Fibroblast of the aortic adventitia (primary cell): ENCODE results near the gene SETD9. TPM values are rescaled to one million over a fixed set of nuclear protein-coding genes. Genes with fewer than 3 reads are reported as not detected.

ENCODE experiments used
- DNase-seq: peaks from one replicate; pipeline ENCODE4 v3.0.0-alpha.2; 2010; ENCODE audit warnings: low read depth
- H3K4me3 ChIP-seq: 2 replicates; pipeline ENCODE4 v1.5.1; 2011; ENCODE audit warnings: low read depth, mild to moderate bottlenecking, control low read depth, low read length, moderate library complexity
- CTCF ChIP-seq: IDR thresholded peaks from 2 replicates; pipeline ENCODE4 v1.5.1; 2011; ENCODE audit warnings: mild to moderate bottlenecking, low read length, control low read depth, inconsistent platforms; ENCODE audit not compliant: insufficient read depth
- total RNA-seq: library from RNA; depleted of rRNA; stranded (reverse); fragments of >200 nt; gene quantifications from 2 replicates; pipeline ENCODE4 v1.2.3, GENCODE V29; 2012; ENCODE audit warnings: low replicate concordance

SETD9 gene
- total RNA-seq, 1 donor: 10.6 TPM

DNA sequence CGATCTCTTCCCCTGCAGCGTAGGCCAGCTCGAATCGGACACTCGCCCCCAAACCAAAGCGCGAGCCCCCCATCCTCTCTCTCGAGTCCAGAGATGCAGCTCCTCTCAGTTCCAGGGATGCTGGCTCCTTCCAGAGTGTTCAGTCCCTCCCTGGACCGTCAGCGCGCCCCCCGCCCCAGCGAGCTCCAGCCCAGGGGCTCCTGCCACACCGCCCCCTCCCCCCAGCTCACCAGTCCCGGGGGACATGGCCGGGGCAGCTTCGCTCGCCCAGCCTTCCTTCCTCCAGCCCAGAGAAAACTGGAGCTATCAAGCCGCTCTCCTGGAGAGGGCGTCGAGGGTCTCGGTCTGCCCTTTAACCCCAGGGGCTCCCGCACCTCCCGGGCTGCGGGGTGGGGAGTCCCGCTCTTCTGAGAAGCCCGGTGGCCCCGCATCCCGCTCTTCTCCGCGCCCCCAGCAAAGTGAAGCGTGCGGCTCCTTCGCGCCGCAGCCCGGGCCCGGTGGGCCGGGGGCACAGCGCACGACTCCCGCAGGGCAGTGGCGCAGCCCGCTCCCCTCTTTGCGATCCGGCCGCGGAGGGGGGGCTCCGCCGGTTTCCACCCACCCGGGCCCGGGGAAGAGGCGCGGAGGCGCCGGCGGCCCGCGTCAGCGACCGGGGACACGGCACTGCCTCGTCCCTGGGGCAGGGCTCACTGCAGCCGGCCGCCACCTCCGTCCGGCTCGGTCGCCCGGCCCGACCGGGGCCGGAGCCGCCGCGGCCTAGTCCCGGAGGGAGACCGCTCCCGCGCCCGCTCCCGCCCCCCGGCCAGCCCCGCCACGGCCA is 41.9 kb downstream of the SETD9 start:
- peak overlapping the region; percentile 82 for H3K4me3 ChIP-seq
- DNase-seq: peak; percentile 3
- TF ChIP-seq CTCF: no peak

DNA sequence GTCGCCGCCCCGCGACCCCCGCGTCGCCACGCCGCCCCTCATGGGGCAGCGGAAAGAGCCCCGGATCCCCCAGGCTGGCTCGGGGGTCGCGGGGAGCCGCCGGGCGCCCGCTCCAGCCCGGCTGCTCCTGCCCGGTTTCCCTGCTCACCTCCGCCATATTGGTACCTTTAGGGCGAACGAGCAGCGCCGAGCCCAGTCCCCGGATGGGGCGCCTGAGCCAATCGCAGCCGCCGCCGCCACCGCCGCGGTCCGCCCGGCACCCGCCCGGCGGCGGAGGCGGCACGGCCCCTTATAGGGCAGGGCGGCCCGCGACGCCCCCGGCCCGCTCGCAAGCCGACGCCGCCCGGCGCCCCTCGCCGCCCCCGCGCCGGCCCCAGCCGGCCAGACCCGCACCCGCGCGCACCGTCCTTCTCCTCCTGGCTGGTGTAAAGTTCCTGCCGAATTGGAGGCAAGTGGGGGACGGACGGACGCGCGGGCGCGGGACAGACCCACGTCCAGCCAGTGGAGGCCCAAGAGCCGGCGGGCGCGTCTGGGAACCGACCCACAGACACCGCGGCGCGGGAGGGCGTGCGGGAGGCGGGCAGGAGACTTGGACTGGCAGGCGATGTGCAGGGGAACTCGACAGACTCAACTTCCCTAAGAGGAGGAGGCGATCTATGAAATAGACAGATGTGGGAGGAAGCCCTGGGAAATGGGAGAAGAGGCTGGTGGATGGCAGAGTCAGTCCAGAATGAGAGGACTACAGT is 42.7 kb downstream of the SETD9 start, which contains the start of gene MIER3:
TSS of gene MIER3 (minus strand) at position 178 of the 746 bp plus-strand sequence. CDS start at position 157, 21 bp downstream.
- peak within 1 kb of the TSS; percentile 82 for H3K4me3 ChIP-seq
- DNase-seq: peak; percentile 61
- no peak for TF ChIP-seq CTCF

GRCh38 chr5:56954262-56954661 is 44.9 kb downstream of the SETD9 start:
- no peak overlapping the region for H3K4me3 ChIP-seq
- no peak for DNase-seq
- no peak for TF ChIP-seq CTCF

GRCh38 chr5:56958595-56958994 is 49.2 kb downstream of the SETD9 start:
- no peak overlapping the region for H3K4me3 ChIP-seq
- no peak for DNase-seq
- TF ChIP-seq CTCF: no peak

DNA sequence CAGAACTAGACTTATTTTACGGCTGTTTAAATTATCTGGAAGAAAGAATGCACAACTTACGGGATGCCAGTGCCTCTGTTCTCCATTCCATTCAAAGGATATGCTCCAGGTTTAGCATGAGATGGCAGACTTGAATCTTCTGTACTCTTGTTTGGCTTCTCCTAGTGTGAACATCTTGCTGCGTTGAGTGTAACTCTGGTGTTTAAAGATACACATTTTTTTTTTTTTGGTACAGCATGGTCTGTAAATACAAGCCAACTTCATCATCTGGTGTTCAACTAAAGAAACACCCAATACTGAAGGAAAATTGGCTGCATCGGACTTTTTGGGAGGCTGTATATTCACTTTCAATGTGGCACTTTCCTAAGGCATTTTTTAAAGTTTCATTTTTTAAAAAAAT is 49.9 kb downstream of the SETD9 start:
- TF ChIP-seq CTCF: no peak
- DNase-seq: no peak

DNA sequence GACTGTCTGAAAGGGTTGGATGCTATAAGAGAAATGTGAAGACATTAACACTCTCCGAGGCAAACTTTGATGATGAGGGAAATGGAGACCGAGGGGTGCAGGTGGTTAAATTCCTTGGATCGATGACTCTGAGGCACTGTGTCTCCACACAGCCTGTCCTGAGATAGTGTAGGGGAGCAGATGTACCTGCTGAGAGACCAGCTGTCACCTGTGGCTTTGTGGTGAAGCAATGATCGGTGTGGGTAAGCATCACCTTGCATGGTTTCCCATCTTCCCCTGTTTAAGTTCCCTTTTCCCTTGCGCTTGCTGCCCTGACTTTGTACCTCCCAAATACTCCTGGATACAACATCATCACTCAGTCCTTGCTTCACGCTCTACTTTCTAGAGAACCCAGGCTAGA is 52.4 kb downstream of the SETD9 start:
- no peak for DNase-seq
- H3K4me3 ChIP-seq: no peak overlapping the region
- TF ChIP-seq CTCF: no peak

More for the DNA sequence above, 49.9 kb downstream of the SETD9 start:
- no peak overlapping the region for H3K4me3 ChIP-seq
